HG02678 (cell line): ENCODE measurements around the gene SIRT2.

Source experiments
- ATAC-seq: cut with Tn5 transposase; IDR thresholded peaks from one replicate; pipeline ENCODE4 v1.9.1; 2021; ENCODE audit warnings: mild to moderate bottlenecking, moderate library complexity; ENCODE audit not compliant: unreplicated experiment

The SIRT2 gene

GRCh38 chr19:38846097-38846496 lies 53.3 kb downstream of the SIRT2 start:
- no peak for ATAC-seq

- no peak for ATAC-seq
These were observed 53.9 kb downstream of the SIRT2 start for GRCh38 chr19:38845374-38846024.

- ATAC-seq, result no peak
These were observed 55.2 kb downstream of the SIRT2 start for GRCh38 chr19:38844093-38844686.

- ATAC-seq, result no peak
These were observed 56.2 kb downstream of the SIRT2 start for GRCh38 chr19:38843175-38843758.

GRCh38 chr19:38842439-38843174 lies 56.8 kb downstream of the SIRT2 start:
- no peak for ATAC-seq

- no peak for ATAC-seq
These were observed 57.5 kb downstream of the SIRT2 start for GRCh38 chr19:38841787-38842438.

- ATAC-seq, result no peak
These were observed 58.1 kb downstream of the SIRT2 start for GRCh38 chr19:38841180-38841766.

GRCh38 chr19:38840583-38840968 lies 58.8 kb downstream of the SIRT2 start:
- no peak for ATAC-seq

- no peak for ATAC-seq
These were observed 59.4 kb downstream of the SIRT2 start for GRCh38 chr19:38839816-38840582.

- ATAC-seq, result no peak
These were observed 60.2 kb downstream of the SIRT2 start for GRCh38 chr19:38838986-38839761.

- no peak for ATAC-seq
These were observed 61.0 kb downstream of the SIRT2 start for GRCh38 chr19:38838208-38838985.

GRCh38 chr19:38837656-38838121 lies 61.7 kb downstream of the SIRT2 start:
- ATAC-seq, result no peak

GRCh38 chr19:38836983-38837626 lies 62.3 kb downstream of the SIRT2 start:
- no peak for ATAC-seq

- ATAC-seq, result no peak
These were observed 63.0 kb downstream of the SIRT2 start for GRCh38 chr19:38836159-38836982.

- ATAC-seq, result no peak
These were observed 64.8 kb downstream of the SIRT2 start for GRCh38 chr19:38834590-38834989.

GRCh38 chr19:38834104-38834490 lies 65.3 kb downstream of the SIRT2 start:
- ATAC-seq, result no peak

- ATAC-seq, result no peak
These were observed 66.4 kb downstream of the SIRT2 start for GRCh38 chr19:38833092-38833425.
